Esophagus muscularis mucosa (tissue), 4 donors: ENCODE data around the gene CYP27B1. TPM values are rescaled to one million over a fixed set of nuclear protein-coding genes. Genes with fewer than 3 reads are reported as not detected.

ENCODE experiments used
- DNase-seq: peaks from one replicate; pipeline ENCODE4 v3.0.0-alpha.2; 2017; ENCODE audit errors: extremely low spot score
- H3K27ac ChIP-seq, 4 donors: fragments of 200-600 bp; sonication (generic); replicated peaks in 1 of 4; 1 replicate in 3 of 4; 2 replicates in 1 of 4; pipeline ENCODE4 v1.5.1; 2016 to 2019; ENCODE audit warnings: mild to moderate bottlenecking in 1 of 4
- H3K27me3 ChIP-seq, 4 donors: fragments of 200-600 bp; sonication (generic); one replicate each; pipeline versions ENCODE4 v1.5.1 to v1.6.0; 2016 to 2019
- H3K36me3 ChIP-seq, 4 donors: fragments of 200-600 bp; sonication (generic); one replicate each; pipeline ENCODE4 v1.5.1; 2016 to 2019
- H3K4me1 ChIP-seq, 4 donors: fragments of 200-600 bp; sonication (generic); one replicate each; pipeline ENCODE4 v1.5.1; 2016 to 2019
- H3K4me3 ChIP-seq, 4 donors: fragments of 200-600 bp; sonication (generic); 1 replicate in 2 of 4; 2 replicates in 2 of 4; pipeline ENCODE4 v1.5.1; 2016 to 2019; ENCODE audit warnings: mild to moderate bottlenecking in 4 of 4, moderate library complexity in 1 of 4
- H3K9me3 ChIP-seq, 4 donors: fragments of 200-600 bp; sonication (generic); 1 replicate in 3 of 4; 2 replicates in 1 of 4; pipeline ENCODE4 v1.5.1; 2016 to 2019
- CTCF ChIP-seq, 3 experiments: fragments of 200-600 bp in 2 of 3; fragments of 450-650 bp in 1 of 3; sonication (generic) in 2 of 3; IDR thresholded peaks; one replicate each; pipeline ENCODE4 v1.5.1; 2017 to 2019; ENCODE audit warnings: antibody characterized with exemption in 3 of 3, mild to moderate bottlenecking in 2 of 3, moderate library complexity in 1 of 3
- EP300 ChIP-seq: sonication (generic); formaldehyde crosslinking; IDR thresholded peaks from one replicate; pipeline ENCODE4 v1.6.1; 2017; ENCODE audit warnings: antibody characterized with exemption
- POLR2A ChIP-seq: fragments of 450-650 bp; IDR thresholded peaks from one replicate; pipeline ENCODE4 v1.6.1; 2017; ENCODE audit warnings: antibody characterized with exemption, moderate library complexity, mild to moderate bottlenecking, low read depth
- POLR2AphosphoS5 ChIP-seq, 2 donors: sonication (generic); formaldehyde crosslinking; IDR thresholded peaks; one replicate each; pipeline ENCODE4 v1.6.1; 2017; ENCODE audit warnings: antibody characterized with exemption in 2 of 2
- WGBS: methylation state at CpG from one replicate; pipeline ENCODE4 v1.1.5; 2018; 5-methylcytosine and 5-hydroxymethylcytosine counted together
- intact Hi-C: fragments of 100-400 bp; cut with DNase I; formaldehyde crosslinking; loops from one replicate; pipeline ENCODE4 v1.15.1; 2023
- total RNA-seq, 4 donors: library from RNA; depleted of rRNA; stranded (reverse); fragments of >200 nt; gene quantifications; one replicate each; pipeline versions ENCODE4 v1.1.0 to v1.2.1, GENCODE V29; 2016

Gene CYP27B1
- under 1 TPM in 2 of 4 donors, not detected in 2; 0.32 to 0.66 TPM for total RNA-seq

- Histone ChIP-seq H3K4me3 (peak within 1 kb of the TSS; percentile 41 to 60 (median 46)), H3K4me1 (peaks cover 31 to 46% (median 39%) of the 10 kb centered on the region in 4 donors), H3K9me3 (no peaks in the 10 kb centered on the region), H3K36me3 (peaks cover 0 to 24% (median 20%) of the 10 kb centered on the region in 4 donors), H3K27me3 (peaks cover 0 to 53% (median 34%) of the 10 kb centered on the region in 4 donors), H3K27ac (no peak within 1 kb of the TSS)
- DNase-seq: no peak
- no peak for TF ChIP-seq POLR2A
- no peak for TF ChIP-seq POLR2AphosphoS5 (IDR thresholded peaks at IDR 0.05)
- no peak for TF ChIP-seq CTCF (IDR thresholded peaks at IDR 0.05)
- TF ChIP-seq EP300: no peak
- intact Hi-C loops: no loop called here
- WGBS: 9% methylated on average over 22 of the region's 38 CpGs
These were observed at the start of gene CYP27B1 for GRCh38 chr12:57766464-57767304. Gene CYP27B1, minus strand, starts transcription at chr12:57767078. Its CDS starts 37 bp downstream, at chr12:57767041.

- Histone ChIP-seq H3K4me3 (no peak overlapping the region), H3K4me1 (peaks cover 44 to 65% (median 63%) of the 10 kb centered on the region in 4 donors), H3K27ac (peak overlapping the region; percentile 6 to 68 (median 31)), H3K36me3 (peaks cover 13 to 54% (median 43%) of the 10 kb centered on the region in 4 donors), H3K27me3 (no peaks in the 10 kb centered on the region), H3K9me3 (no peaks in the 10 kb centered on the region)
- TF ChIP-seq POLR2AphosphoS5 (IDR thresholded peaks at IDR 0.05): peak in 1 of 2 donors; percentile 22
- TF ChIP-seq EP300: no peak
- TF ChIP-seq CTCF (IDR thresholded peaks at IDR 0.05): no peak
- no peak for TF ChIP-seq POLR2A
- no peak for DNase-seq
- intact Hi-C loops: no loop called here
- 54% methylated on average over 3 of the region's 3 CpGs for WGBS
These were observed 49.4 kb upstream of the CYP27B1 start for GRCh38 chr12:57816001-57816854.

- no peak for TF ChIP-seq POLR2AphosphoS5 (IDR thresholded peaks at IDR 0.05)
- Histone ChIP-seq H3K9me3 (no peaks in the 10 kb centered on the region), H3K27ac (peak overlapping the region in 1 of 4 donors; percentile 16), H3K27me3 (no peaks in the 10 kb centered on the region), H3K36me3 (peaks cover 4 to 54% (median 42%) of the 10 kb centered on the region in 4 donors), H3K4me3 (no peak overlapping the region), H3K4me1 (peaks cover 44 to 66% (median 64%) of the 10 kb centered on the region in 4 donors)
- intact Hi-C loops: no loop called here
- 84% methylated on average over 7 of the region's 13 CpGs for WGBS
- DNase-seq: no peak
These were observed 48.5 kb upstream of the CYP27B1 start for GRCh38 chr12:57815177-57816000.

- TF ChIP-seq POLR2AphosphoS5 (IDR thresholded peaks at IDR 0.05) (no peak), CTCF (IDR thresholded peaks at IDR 0.05) (no peak), POLR2A (no peak)
- DNase-seq: no peak
- intact Hi-C loops: no loop called here
- no peaks in the 10 kb centered on the region for H3K27me3 ChIP-seq
- no peak overlapping the region for H3K4me3 ChIP-seq
- H3K4me1 ChIP-seq: peaks cover 44 to 68% (median 57%) of the 10 kb centered on the region in 4 donors
- WGBS: 59% methylated on average over 17 of the region's 17 CpGs
- peaks cover 0 to 54% (median 43%) of the 10 kb centered on the region in 4 donors for H3K36me3 ChIP-seq
- H3K9me3 ChIP-seq: no peaks in the 10 kb centered on the region
- no peak overlapping the region for H3K27ac ChIP-seq
These were observed 47.3 kb upstream of the CYP27B1 start for GRCh38 chr12:57813971-57814772.
